Prostate gland (tissue), 2 donors: ENCODE results near the gene PCDHB10.
"Not testable (repeated sequence)": the region's sequence is repeated elsewhere in the genome, so short reads cannot be mapped to it uniquely, and the experiment has no call there.

ENCODE experiments used
- POLR2AphosphoS5 ChIP-seq: sonication (generic); formaldehyde crosslinking; IDR thresholded peaks from one replicate; pipeline ENCODE4 v1.6.1; 2017; ENCODE audit warnings: antibody characterized with exemption
- TF ChIP-seq, protein P1 (sequence below), 4 experiments: fragments of 200-600 bp in 2 of 4; fragments of 450-650 bp in 2 of 4; sonication (generic) in 2 of 4; IDR thresholded peaks; 1 replicate in 3 of 4; 2 replicates in 1 of 4; pipeline ENCODE4 v1.5.1; 2016 to 2019; ENCODE audit warnings: antibody characterized with exemption in 4 of 4, mild to moderate bottlenecking in 2 of 4, moderate library complexity in 2 of 4

DNA sequence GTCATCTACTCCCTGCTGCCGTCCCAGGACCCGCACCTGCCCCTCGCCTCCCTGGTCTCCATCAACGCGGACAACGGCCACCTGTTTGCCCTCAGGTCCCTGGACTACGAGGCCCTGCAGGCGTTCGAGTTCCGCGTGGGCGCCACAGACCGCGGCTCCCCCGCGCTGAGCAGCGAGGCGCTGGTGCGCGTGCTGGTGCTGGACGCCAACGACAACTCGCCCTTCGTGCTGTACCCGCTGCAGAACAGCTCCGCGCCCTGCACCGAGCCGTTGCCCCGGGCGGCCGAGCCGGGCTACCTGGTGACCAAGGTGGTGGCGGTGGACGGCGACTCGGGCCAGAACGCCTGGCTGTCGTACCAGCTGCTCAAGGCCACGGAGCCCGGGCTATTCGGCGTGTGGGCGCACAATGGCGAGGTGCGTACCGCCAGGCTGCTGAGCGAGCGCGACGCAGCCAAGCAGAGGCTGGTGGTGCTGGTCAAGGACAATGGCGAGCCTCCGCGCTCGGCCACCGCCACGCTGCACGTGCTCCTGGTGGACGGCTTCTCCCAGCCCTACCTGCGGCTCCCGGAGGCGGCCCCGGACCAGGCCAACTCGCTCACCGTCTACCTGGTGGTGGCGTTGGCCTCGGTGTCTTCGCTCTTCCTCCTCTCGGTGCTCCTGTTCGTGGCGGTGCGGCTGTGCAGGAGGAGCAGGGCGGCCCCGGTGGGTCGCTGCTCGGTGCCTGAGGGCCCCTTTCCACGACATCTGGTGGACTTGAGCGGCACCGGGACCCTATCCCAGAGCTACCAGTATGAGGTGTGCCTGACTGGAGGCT is 17.7 kb upstream of the PCDHB10 start:
- TF ChIP-seq, protein P1, sequence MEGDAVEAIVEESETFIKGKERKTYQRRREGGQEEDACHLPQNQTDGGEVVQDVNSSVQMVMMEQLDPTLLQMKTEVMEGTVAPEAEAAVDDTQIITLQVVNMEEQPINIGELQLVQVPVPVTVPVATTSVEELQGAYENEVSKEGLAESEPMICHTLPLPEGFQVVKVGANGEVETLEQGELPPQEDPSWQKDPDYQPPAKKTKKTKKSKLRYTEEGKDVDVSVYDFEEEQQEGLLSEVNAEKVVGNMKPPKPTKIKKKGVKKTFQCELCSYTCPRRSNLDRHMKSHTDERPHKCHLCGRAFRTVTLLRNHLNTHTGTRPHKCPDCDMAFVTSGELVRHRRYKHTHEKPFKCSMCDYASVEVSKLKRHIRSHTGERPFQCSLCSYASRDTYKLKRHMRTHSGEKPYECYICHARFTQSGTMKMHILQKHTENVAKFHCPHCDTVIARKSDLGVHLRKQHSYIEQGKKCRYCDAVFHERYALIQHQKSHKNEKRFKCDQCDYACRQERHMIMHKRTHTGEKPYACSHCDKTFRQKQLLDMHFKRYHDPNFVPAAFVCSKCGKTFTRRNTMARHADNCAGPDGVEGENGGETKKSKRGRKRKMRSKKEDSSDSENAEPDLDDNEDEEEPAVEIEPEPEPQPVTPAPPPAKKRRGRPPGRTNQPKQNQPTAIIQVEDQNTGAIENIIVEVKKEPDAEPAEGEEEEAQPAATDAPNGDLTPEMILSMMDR (IDR thresholded peaks at IDR 0.05) = not testable (repeated sequence)
- TF ChIP-seq POLR2AphosphoS5 = not testable (repeated sequence)
